ENCODE results near the gene MPO.

- TF ChIP-seq ATF2 (CRISPR knock-in tag; IDR thresholded peaks at IDR 0.05; ENCODE audit: borderline replicate concordance, low read depth), result no peak
- no peak for TF ChIP-seq CTCF (IDR thresholded peaks at IDR 0.05)
- no peak for TF ChIP-seq NR2C2 (CRISPR knock-in tag; IDR thresholded peaks at IDR 0.05)
- TF ChIP-seq CREB1 (CRISPR knock-in tag; IDR thresholded peaks at IDR 0.05), result no peak
- TF ChIP-seq SMAD3 (CRISPR knock-in tag; IDR thresholded peaks at IDR 0.05; ENCODE audit: borderline replicate concordance), result no peak
- TF ChIP-seq ZNF317 (CRISPR knock-in tag; IDR thresholded peaks at IDR 0.05; ENCODE audit: borderline replicate concordance, low read depth), result no peak
- no peak for TF ChIP-seq NFYB (CRISPR knock-in tag; conservative IDR thresholded peaks at IDR 0.05; ENCODE audit: low read depth)
- TF ChIP-seq TCF7 (CRISPR knock-in tag; IDR thresholded peaks at IDR 0.05; ENCODE audit: low read depth), result no peak
- TF ChIP-seq HMGA2 (CRISPR knock-in tag; IDR thresholded peaks at IDR 0.05), result no peak
- no peak for TF ChIP-seq ZNF425 (CRISPR knock-in tag; conservative IDR thresholded peaks at IDR 0.05)
- TF ChIP-seq IRF2 (CRISPR knock-in tag; IDR thresholded peaks at IDR 0.05; ENCODE audit: borderline replicate concordance, low read depth), result no peak
Measured at GRCh38 chr17:58246781-58247180, 34.0 kb downstream of the MPO start.
